Left ventricle myocardium inferior (tissue), 1 donor: ENCODE data around the gene PRAC1. TPM values are rescaled to one million over a fixed set of nuclear protein-coding genes. Genes with fewer than 3 reads are reported as not detected.

Experiments used
- DNase-seq: peaks from one replicate; pipeline ENCODE4 v3.0.0-alpha.2; 2020
- H3K27ac ChIP-seq: fragments of 200-600 bp; replicated peaks from 2 replicates; pipeline ENCODE4 v1.8.0; 2021
- H3K27me3 ChIP-seq: fragments of 200-600 bp; 2 replicates; pipeline ENCODE4 v1.8.0; 2021; ENCODE audit warnings: low read depth
- H3K36me3 ChIP-seq: fragments of 200-600 bp; 2 replicates; pipeline ENCODE4 v1.8.0; 2021
- H3K4me1 ChIP-seq: fragments of 200-600 bp; 2 replicates; pipeline ENCODE4 v1.8.0; 2021
- H3K4me3 ChIP-seq: fragments of 200-600 bp; 2 replicates; pipeline ENCODE4 v1.8.0; 2021; ENCODE audit warnings: mild to moderate bottlenecking, moderate library complexity
- H3K9me3 ChIP-seq: fragments of 200-600 bp; replicated peaks from 2 replicates; pipeline ENCODE4 v1.8.0; 2021
- CTCF ChIP-seq: fragments of 200-600 bp; IDR thresholded peaks from 2 replicates; pipeline ENCODE4 v1.8.0; 2021; ENCODE audit warnings: antibody characterized with exemption, mild to moderate bottlenecking, borderline replicate concordance
- intact Hi-C: fragments of 100-400 bp; cut with micrococcal nuclease; formaldehyde crosslinking; loops from one replicate; pipeline ENCODE4 v1.11.0; 2022
- total RNA-seq: library from RNA; stranded (reverse); fragmentation: NEBNext Ultra II Directional; extraction: Animal tissue kit (Norgen Biotek cat#: 25700); gene quantifications from one replicate; pipeline ENCODE4 v1.2.1, GENCODE V29; 2021
- donor health status: DM: no; HTN: yes; CAD: no; lungs with severe emphysema.

The PRAC1 gene
- total RNA-seq, 1 donor from 2014 or later = not detected

DNA sequence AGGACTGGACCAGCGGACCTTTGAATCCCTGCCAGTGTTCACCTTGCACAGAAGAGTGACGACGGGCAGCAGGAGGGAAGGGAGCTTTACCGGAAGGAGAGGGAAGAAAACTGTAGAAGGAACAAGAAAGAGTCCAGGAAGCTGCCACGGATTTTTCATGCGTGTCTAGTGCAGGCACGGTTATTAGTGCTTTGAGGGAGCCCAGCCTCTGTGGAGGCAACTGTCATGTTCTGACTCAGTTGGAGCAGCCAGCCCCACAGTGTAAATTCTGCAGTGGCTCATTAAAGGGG, 12.7 kb upstream of the PRAC1 start:
- H3K27me3 ChIP-seq = peaks cover 100% of the 10 kb centered on the region
- no peaks in the 10 kb centered on the region for H3K9me3 ChIP-seq
- no peak overlapping the region for H3K4me3 ChIP-seq
- peaks cover 13% of the 10 kb centered on the region for H3K4me1 ChIP-seq
- H3K36me3 ChIP-seq = no peaks in the 10 kb centered on the region
- DNase-seq = no peak
- intact Hi-C loops = no loop called here
- TF ChIP-seq CTCF = no peak
- H3K27ac ChIP-seq = no peak overlapping the region

GRCh38 chr17:48734333-48735061, 12.2 kb upstream of the PRAC1 start:
- Histone ChIP-seq H3K36me3 (no peaks in the 10 kb centered on the region), H3K4me3 (no peak overlapping the region), H3K9me3 (no peaks in the 10 kb centered on the region), H3K27ac (no peak overlapping the region), H3K4me1 (peaks cover 13% of the 10 kb centered on the region), H3K27me3 (peaks cover 100% of the 10 kb centered on the region)
- DNase-seq = no peak
- intact Hi-C loops = no loop called here
- no peak for TF ChIP-seq CTCF

DNA sequence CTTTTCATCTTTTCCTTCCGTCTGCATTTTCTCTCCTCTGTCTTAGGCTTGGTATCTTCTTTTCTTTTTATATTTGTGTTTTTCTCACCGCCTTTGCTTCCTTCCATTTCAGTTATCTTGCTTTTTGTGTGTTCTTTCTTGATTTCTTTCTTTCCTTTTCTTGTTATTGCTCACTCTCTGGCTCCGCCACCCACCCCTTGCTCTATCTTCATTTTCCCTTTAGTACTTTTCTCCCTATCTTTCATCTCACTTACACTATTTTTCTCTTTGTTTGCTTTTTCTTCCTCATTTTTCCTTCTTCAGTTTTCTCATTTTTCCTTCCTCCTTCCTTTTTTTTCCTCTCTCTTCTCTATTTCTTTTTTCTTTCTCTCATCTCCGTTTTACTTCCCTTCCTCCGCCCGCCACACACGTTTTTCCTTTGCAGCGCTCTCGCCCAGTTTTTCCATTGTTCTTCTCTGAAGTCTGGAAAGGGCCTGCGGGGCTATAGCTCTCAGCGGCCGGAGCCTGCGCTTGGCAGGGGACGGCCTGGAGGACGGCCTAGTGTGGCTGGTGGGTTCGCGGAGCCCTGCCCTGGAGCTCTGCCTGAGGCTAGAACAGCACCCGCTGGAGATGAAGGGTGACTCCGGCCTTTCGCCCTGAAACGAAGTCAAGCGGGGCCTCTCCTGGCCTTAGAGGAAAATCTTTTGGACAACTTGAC, 11.5 kb upstream of the PRAC1 start:
- Histone ChIP-seq H3K27me3 (peaks cover 100% of the 10 kb centered on the region), H3K4me3 (no peak overlapping the region), H3K36me3 (no peaks in the 10 kb centered on the region), H3K9me3 (no peaks in the 10 kb centered on the region), H3K27ac (no peak overlapping the region), H3K4me1 (peaks cover 19% of the 10 kb centered on the region)
- no peak for DNase-seq
- TF ChIP-seq CTCF = no peak
- intact Hi-C loops = no loop called here

DNA sequence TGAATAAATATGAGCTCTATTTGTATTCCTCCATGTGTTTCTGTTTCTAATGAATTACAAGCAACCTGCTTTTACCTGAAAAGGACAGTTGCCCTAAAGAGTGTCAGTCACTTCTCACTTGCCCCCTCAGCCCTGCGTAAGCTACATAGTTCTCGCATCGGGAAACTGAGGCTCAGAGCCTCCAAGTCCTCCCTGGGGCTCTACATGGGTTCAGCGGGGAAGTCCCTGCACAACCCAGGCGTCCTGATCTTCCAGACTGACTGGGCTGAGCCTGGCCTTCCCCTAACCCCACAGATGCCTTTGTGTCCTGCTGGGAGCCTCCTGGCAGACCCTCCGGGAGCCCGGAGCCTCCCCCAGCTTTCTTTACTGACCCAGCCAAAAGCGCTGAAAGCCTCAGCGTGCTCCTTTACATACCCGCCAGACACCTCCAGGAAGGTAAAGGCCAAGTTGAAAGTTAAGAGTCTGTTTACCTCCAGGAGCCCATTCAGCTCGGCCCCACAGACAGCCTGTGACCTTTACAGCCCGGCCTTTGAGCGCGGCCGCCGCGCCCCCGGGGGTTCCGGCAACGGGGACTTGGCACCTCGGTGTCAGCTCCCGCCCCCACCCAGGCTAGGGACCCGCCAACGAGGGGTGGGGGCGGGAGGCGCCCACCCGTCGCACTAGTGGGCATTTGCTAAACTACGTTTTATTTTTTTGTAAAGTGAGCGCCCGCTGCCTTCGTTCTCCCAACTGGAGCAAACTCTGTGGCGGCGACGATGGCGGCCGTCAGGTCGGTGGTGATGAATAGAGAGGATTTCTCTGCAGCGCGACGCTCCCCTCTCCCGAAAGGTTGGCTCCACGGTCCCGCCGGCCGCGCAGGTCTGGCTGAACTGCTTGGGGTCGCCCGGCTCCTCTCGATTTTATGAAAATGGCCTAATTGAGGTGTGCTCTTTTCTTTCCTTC, 10.6 kb upstream of the PRAC1 start:
- no peak for DNase-seq
- Histone ChIP-seq H3K4me1 (peaks cover 27% of the 10 kb centered on the region), H3K9me3 (no peaks in the 10 kb centered on the region), H3K27me3 (peaks cover 100% of the 10 kb centered on the region), H3K4me3 (no peak overlapping the region), H3K27ac (no peak overlapping the region), H3K36me3 (no peaks in the 10 kb centered on the region)
- no peak for TF ChIP-seq CTCF
- intact Hi-C loops = no loop called here

DNA sequence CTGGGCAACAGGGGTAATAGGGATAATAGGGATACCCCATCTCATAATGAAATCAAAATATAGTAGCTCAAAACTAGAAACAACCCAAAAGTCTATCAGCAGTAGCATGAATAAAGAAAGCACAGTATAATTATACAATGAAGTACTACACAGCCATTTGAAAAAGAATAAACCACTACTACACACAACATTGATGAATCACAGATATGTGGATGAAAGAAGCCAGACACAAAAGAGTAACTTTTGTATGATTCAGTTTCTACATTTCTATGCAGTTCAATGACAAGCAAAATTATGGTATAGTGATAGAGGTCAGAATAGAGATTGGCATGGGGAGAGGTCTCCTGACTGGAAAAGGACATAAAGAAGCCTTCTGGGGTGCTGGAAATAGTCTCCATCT, 9.0 kb upstream of the PRAC1 start:
- peaks cover 100% of the 10 kb centered on the region for H3K27me3 ChIP-seq
- TF ChIP-seq CTCF = no peak
- H3K4me1 ChIP-seq = peaks cover 27% of the 10 kb centered on the region
- H3K27ac ChIP-seq = no peak overlapping the region
- H3K9me3 ChIP-seq = no peaks in the 10 kb centered on the region
- no peak for DNase-seq
- intact Hi-C loops = no loop called here
- H3K4me3 ChIP-seq = no peak overlapping the region
- no peaks in the 10 kb centered on the region for H3K36me3 ChIP-seq
